WTC11 (cell line): ENCODE measurements around the gene TMEM131L. TPM values are rescaled to one million over a fixed set of nuclear protein-coding genes. Genes with fewer than 3 reads are reported as not detected.
A peak's percentile ranks its signal among the peaks of the same experiment; 100 is the strongest.

ENCODE experiments used
- ATAC-seq: fragments of 200-7000 bp; cut with Tn5 transposase; 2 replicates; pipeline ENCODE4 v1.10.0; 2021; ENCODE audit warnings: mild to moderate bottlenecking, moderate library complexity
- CTCF ChIA-PET: fragments of 300-600 bp; sonication (Branson Sonifier 250); formaldehyde crosslinking; loops from one replicate; lab custom pipeline; 2021; ENCODE audit warnings: antibody characterized with exemption; lab: Charles Lee
- POLR2A ChIA-PET: fragments of 350-600 bp; sonication (Branson Sonifier 250); formaldehyde crosslinking; loops from one replicate; lab custom pipeline; 2021; ENCODE audit warnings: antibody characterized with exemption; lab: Charles Lee
- DNase-seq: peaks from one replicate; pipeline ENCODE4 v3.0.0; 2021; ENCODE audit warnings: low spot score
- H3K27ac Mint-ChIP-seq: 2 replicates; pipeline ENCODE4 v1.8.0; 2021; ENCODE audit warnings: mixed read lengths
- H3K27me3 Mint-ChIP-seq: 2 replicates; pipeline ENCODE4 v1.8.0; 2021; ENCODE audit warnings: low read depth, mild to moderate bottlenecking, moderate library complexity, mixed read lengths
- H3K36me3 Mint-ChIP-seq: 2 replicates; pipeline ENCODE4 v1.8.0; 2021; ENCODE audit warnings: mixed read lengths
- H3K4me1 Mint-ChIP-seq: 2 replicates; pipeline ENCODE4 v1.8.0; 2022; ENCODE audit warnings: mixed read lengths
- H3K4me3 Mint-ChIP-seq: 2 replicates; pipeline ENCODE4 v1.8.0; 2021; ENCODE audit warnings: mild to moderate bottlenecking, moderate library complexity, mixed read lengths
- H3K9me3 Mint-ChIP-seq: 2 replicates; pipeline ENCODE4 v1.8.0; 2021; ENCODE audit warnings: mixed read lengths
- FOXJ3 ChIP-seq: sonication (generic); formaldehyde crosslinking; IDR thresholded peaks from 2 replicates; pipeline ENCODE4 v1.9.0; 2021; ENCODE audit warnings: missing genetic modification reagents, mild to moderate bottlenecking, borderline replicate concordance
- GTF2I ChIP-seq: fragments of 250-450 bp; sonication (Bioruptor Pico); conservative IDR thresholded peaks from 2 replicates; pipeline ENCODE4 v1.4.0; 2021; ENCODE audit warnings: mild to moderate bottlenecking
- HMGA2 ChIP-seq: fragments of 250-450 bp; sonication (Bioruptor Pico); IDR thresholded peaks from 2 replicates; pipeline ENCODE4 v1.4.0; 2021; ENCODE audit warnings: mild to moderate bottlenecking, moderate library complexity
- MXD4 ChIP-seq: fragments of 250-450 bp; sonication (Bioruptor Pico); IDR thresholded peaks from 2 replicates; pipeline ENCODE4 v1.8.0; 2021; ENCODE audit warnings: mild to moderate bottlenecking, moderate library complexity, borderline replicate concordance
- PRRX2 ChIP-seq: fragments of 250-450 bp; sonication (Bioruptor Pico); IDR thresholded peaks from 2 replicates; pipeline ENCODE4 v1.8.0; 2021; ENCODE audit warnings: mild to moderate bottlenecking
- ZNF423 ChIP-seq: fragments of 250-450 bp; sonication (Bioruptor Pico); IDR thresholded peaks from 2 replicates; pipeline ENCODE4 v2.1.2; 2022; ENCODE audit warnings: mild to moderate bottlenecking, moderate library complexity
- ZNF671 ChIP-seq: fragments of 250-450 bp; sonication (Bioruptor Pico); IDR thresholded peaks from 2 replicates; pipeline ENCODE4 v1.8.0; 2021; ENCODE audit warnings: mild to moderate bottlenecking
- total RNA-seq: library from RNA; stranded (reverse); gene quantifications from 3 replicates; pipeline ENCODE4 v1.2.3, GENCODE V29; 2021
- TF ChIP-seq, protein P1 (sequence below): sonication (generic); formaldehyde crosslinking; IDR thresholded peaks from 2 replicates; pipeline ENCODE4 v1.8.1; 2023; ENCODE audit warnings: mild to moderate bottlenecking, moderate library complexity, missing genetic modification reagents
- TF ChIP-seq, protein P2 (sequence below): sonication (generic); formaldehyde crosslinking; conservative IDR thresholded peaks from 2 replicates; pipeline ENCODE4 v1.8.1; 2023; ENCODE audit warnings: mild to moderate bottlenecking, low read depth, missing genetic modification reagents, moderate library complexity
- TF ChIP-seq, protein P3 (sequence below): sonication (generic); formaldehyde crosslinking; IDR thresholded peaks from 2 replicates; pipeline ENCODE4 v1.8.1; 2023; ENCODE audit warnings: mild to moderate bottlenecking, missing genetic modification reagents, borderline replicate concordance
- TF ChIP-seq, protein P4 (sequence below): fragments of 250-450 bp; sonication (Bioruptor Pico); IDR thresholded peaks from 2 replicates; pipeline ENCODE4 v1.9.0; 2021; ENCODE audit warnings: mild to moderate bottlenecking
- TF ChIP-seq, protein P5 (sequence below): fragments of 250-450 bp; sonication (Bioruptor Pico); IDR thresholded peaks from 2 replicates; pipeline ENCODE4 v1.9.0; 2021; ENCODE audit warnings: mild to moderate bottlenecking, borderline replicate concordance
- TF ChIP-seq, protein P6 (sequence below): sonication (generic); formaldehyde crosslinking; IDR thresholded peaks from 2 replicates; pipeline ENCODE4 v1.8.0; 2023; ENCODE audit warnings: missing genetic modification reagents, mild to moderate bottlenecking, borderline replicate concordance
- TF ChIP-seq, protein P7 (sequence below): sonication (generic); formaldehyde crosslinking; IDR thresholded peaks from 2 replicates; pipeline ENCODE4 v1.8.0; 2023; ENCODE audit warnings: missing genetic modification reagents
- TF ChIP-seq, protein P8 (sequence below): fragments of 200-600 bp; IDR thresholded peaks from 2 replicates; pipeline ENCODE4 v1.8.0; 2022; ENCODE audit warnings: antibody characterized with exemption
- TF ChIP-seq, protein P9 (sequence below): sonication (generic); formaldehyde crosslinking; IDR thresholded peaks from 2 replicates; pipeline ENCODE4 v1.8.0; 2022; ENCODE audit warnings: mild to moderate bottlenecking, missing genetic modification reagents

The TMEM131L gene
- total RNA-seq, 1 experiment from 2014 or later: 26.7 TPM

DNA sequence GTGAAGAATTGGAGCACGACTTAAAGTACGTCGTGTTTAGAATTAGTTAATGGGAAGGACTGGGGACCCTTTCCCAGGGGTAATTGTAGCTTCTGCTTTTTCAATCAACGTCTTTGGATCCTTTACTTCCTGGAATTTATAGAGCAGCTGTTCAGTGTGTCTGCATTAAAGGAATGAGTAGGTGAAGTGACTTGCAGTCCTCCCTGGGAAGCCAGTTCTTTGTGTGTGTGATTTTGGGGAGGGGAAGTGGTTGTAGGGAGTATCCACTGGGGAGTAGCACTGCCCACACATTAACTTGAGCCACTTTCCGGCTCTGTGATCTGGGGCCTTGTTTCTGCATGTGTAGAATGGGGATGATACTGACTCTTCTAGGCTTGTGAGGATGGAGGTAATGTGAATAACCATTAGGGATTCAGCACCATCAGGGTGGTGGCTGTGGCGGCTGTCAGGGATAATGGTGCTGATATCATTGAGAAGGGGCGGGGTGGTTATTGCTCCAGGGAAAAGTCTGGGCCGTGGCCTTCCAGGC lies 54.7 kb downstream of the TMEM131L start:
- POLR2A ChIA-PET: no interaction called here
- no peak overlapping the region for H3K4me3 Mint-ChIP-seq
- no peaks in the 10 kb centered on the region for H3K27me3 Mint-ChIP-seq
- H3K27ac Mint-ChIP-seq: peak overlapping the region; percentile 6; the same call in 1 of the 2 replicates
- H3K36me3 Mint-ChIP-seq: no peaks in the 10 kb centered on the region
- no peaks in the 10 kb centered on the region for H3K9me3 Mint-ChIP-seq
- no peak for ATAC-seq
- CTCF ChIA-PET: interaction anchor here (1.1 kb wide), 1 partner anchor 11 kb away, joined by 3 read pairs; no protein-coding TSS in a partner anchor
- DNase-seq: no peak
- H3K4me1 Mint-ChIP-seq: peaks cover 52% of the 10 kb centered on the region
- TF ChIP-seq PRRX2 (CRISPR knock-in tag) (no peak), HMGA2 (CRISPR knock-in tag) (no peak), ZNF671 (no peak), GTF2I (CRISPR knock-in tag) (no peak), ZNF423 (CRISPR knock-in tag) (no peak), FOXJ3 (no peak), MXD4 (CRISPR knock-in tag) (no peak)
- TF ChIP-seq, protein P1, sequence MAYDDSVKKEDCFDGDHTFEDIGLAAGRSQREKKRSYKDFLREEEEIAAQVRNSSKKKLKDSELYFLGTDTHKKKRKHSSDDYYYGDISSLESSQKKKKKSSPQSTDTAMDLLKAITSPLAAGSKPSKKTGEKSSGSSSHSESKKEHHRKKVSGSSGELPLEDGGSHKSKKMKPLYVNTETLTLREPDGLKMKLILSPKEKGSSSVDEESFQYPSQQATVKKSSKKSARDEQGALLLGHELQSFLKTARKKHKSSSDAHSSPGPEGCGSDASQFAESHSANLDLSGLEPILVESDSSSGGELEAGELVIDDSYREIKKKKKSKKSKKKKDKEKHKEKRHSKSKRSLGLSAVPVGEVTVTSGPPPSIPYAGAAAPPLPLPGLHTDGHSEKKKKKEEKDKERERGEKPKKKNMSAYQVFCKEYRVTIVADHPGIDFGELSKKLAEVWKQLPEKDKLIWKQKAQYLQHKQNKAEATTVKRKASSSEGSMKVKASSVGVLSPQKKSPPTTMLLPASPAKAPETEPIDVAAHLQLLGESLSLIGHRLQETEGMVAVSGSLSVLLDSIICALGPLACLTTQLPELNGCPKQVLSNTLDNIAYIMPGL (CRISPR knock-in tag): no peak
- TF ChIP-seq, protein P2, sequence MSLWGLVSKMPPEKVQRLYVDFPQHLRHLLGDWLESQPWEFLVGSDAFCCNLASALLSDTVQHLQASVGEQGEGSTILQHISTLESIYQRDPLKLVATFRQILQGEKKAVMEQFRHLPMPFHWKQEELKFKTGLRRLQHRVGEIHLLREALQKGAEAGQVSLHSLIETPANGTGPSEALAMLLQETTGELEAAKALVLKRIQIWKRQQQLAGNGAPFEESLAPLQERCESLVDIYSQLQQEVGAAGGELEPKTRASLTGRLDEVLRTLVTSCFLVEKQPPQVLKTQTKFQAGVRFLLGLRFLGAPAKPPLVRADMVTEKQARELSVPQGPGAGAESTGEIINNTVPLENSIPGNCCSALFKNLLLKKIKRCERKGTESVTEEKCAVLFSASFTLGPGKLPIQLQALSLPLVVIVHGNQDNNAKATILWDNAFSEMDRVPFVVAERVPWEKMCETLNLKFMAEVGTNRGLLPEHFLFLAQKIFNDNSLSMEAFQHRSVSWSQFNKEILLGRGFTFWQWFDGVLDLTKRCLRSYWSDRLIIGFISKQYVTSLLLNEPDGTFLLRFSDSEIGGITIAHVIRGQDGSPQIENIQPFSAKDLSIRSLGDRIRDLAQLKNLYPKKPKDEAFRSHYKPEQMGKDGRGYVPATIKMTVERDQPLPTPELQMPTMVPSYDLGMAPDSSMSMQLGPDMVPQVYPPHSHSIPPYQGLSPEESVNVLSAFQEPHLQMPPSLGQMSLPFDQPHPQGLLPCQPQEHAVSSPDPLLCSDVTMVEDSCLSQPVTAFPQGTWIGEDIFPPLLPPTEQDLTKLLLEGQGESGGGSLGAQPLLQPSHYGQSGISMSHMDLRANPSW: no peak
- TF ChIP-seq, protein P3, sequence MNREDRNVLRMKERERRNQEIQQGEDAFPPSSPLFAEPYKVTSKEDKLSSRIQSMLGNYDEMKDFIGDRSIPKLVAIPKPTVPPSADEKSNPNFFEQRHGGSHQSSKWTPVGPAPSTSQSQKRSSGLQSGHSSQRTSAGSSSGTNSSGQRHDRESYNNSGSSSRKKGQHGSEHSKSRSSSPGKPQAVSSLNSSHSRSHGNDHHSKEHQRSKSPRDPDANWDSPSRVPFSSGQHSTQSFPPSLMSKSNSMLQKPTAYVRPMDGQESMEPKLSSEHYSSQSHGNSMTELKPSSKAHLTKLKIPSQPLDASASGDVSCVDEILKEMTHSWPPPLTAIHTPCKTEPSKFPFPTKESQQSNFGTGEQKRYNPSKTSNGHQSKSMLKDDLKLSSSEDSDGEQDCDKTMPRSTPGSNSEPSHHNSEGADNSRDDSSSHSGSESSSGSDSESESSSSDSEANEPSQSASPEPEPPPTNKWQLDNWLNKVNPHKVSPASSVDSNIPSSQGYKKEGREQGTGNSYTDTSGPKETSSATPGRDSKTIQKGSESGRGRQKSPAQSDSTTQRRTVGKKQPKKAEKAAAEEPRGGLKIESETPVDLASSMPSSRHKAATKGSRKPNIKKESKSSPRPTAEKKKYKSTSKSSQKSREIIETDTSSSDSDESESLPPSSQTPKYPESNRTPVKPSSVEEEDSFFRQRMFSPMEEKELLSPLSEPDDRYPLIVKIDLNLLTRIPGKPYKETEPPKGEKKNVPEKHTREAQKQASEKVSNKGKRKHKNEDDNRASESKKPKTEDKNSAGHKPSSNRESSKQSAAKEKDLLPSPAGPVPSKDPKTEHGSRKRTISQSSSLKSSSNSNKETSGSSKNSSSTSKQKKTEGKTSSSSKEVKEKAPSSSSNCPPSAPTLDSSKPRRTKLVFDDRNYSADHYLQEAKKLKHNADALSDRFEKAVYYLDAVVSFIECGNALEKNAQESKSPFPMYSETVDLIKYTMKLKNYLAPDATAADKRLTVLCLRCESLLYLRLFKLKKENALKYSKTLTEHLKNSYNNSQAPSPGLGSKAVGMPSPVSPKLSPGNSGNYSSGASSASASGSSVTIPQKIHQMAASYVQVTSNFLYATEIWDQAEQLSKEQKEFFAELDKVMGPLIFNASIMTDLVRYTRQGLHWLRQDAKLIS (CRISPR knock-in tag): no peak
- TF ChIP-seq, protein P4, sequence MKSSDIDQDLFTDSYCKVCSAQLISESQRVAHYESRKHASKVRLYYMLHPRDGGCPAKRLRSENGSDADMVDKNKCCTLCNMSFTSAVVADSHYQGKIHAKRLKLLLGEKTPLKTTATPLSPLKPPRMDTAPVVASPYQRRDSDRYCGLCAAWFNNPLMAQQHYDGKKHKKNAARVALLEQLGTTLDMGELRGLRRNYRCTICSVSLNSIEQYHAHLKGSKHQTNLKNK (CRISPR knock-in tag): no peak
- TF ChIP-seq, protein P5, sequence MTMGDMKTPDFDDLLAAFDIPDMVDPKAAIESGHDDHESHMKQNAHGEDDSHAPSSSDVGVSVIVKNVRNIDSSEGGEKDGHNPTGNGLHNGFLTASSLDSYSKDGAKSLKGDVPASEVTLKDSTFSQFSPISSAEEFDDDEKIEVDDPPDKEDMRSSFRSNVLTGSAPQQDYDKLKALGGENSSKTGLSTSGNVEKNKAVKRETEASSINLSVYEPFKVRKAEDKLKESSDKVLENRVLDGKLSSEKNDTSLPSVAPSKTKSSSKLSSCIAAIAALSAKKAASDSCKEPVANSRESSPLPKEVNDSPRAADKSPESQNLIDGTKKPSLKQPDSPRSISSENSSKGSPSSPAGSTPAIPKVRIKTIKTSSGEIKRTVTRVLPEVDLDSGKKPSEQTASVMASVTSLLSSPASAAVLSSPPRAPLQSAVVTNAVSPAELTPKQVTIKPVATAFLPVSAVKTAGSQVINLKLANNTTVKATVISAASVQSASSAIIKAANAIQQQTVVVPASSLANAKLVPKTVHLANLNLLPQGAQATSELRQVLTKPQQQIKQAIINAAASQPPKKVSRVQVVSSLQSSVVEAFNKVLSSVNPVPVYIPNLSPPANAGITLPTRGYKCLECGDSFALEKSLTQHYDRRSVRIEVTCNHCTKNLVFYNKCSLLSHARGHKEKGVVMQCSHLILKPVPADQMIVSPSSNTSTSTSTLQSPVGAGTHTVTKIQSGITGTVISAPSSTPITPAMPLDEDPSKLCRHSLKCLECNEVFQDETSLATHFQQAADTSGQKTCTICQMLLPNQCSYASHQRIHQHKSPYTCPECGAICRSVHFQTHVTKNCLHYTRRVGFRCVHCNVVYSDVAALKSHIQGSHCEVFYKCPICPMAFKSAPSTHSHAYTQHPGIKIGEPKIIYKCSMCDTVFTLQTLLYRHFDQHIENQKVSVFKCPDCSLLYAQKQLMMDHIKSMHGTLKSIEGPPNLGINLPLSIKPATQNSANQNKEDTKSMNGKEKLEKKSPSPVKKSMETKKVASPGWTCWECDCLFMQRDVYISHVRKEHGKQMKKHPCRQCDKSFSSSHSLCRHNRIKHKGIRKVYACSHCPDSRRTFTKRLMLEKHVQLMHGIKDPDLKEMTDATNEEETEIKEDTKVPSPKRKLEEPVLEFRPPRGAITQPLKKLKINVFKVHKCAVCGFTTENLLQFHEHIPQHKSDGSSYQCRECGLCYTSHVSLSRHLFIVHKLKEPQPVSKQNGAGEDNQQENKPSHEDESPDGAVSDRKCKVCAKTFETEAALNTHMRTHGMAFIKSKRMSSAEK: no peak
- TF ChIP-seq, protein P6, sequence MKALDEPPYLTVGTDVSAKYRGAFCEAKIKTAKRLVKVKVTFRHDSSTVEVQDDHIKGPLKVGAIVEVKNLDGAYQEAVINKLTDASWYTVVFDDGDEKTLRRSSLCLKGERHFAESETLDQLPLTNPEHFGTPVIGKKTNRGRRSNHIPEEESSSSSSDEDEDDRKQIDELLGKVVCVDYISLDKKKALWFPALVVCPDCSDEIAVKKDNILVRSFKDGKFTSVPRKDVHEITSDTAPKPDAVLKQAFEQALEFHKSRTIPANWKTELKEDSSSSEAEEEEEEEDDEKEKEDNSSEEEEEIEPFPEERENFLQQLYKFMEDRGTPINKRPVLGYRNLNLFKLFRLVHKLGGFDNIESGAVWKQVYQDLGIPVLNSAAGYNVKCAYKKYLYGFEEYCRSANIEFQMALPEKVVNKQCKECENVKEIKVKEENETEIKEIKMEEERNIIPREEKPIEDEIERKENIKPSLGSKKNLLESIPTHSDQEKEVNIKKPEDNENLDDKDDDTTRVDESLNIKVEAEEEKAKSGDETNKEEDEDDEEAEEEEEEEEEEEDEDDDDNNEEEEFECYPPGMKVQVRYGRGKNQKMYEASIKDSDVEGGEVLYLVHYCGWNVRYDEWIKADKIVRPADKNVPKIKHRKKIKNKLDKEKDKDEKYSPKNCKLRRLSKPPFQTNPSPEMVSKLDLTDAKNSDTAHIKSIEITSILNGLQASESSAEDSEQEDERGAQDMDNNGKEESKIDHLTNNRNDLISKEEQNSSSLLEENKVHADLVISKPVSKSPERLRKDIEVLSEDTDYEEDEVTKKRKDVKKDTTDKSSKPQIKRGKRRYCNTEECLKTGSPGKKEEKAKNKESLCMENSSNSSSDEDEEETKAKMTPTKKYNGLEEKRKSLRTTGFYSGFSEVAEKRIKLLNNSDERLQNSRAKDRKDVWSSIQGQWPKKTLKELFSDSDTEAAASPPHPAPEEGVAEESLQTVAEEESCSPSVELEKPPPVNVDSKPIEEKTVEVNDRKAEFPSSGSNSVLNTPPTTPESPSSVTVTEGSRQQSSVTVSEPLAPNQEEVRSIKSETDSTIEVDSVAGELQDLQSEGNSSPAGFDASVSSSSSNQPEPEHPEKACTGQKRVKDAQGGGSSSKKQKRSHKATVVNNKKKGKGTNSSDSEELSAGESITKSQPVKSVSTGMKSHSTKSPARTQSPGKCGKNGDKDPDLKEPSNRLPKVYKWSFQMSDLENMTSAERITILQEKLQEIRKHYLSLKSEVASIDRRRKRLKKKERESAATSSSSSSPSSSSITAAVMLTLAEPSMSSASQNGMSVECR (CRISPR knock-in tag): no peak
- TF ChIP-seq, protein P7, sequence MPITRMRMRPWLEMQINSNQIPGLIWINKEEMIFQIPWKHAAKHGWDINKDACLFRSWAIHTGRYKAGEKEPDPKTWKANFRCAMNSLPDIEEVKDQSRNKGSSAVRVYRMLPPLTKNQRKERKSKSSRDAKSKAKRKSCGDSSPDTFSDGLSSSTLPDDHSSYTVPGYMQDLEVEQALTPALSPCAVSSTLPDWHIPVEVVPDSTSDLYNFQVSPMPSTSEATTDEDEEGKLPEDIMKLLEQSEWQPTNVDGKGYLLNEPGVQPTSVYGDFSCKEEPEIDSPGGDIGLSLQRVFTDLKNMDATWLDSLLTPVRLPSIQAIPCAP (CRISPR knock-in tag): no peak
- TF ChIP-seq, protein P8, sequence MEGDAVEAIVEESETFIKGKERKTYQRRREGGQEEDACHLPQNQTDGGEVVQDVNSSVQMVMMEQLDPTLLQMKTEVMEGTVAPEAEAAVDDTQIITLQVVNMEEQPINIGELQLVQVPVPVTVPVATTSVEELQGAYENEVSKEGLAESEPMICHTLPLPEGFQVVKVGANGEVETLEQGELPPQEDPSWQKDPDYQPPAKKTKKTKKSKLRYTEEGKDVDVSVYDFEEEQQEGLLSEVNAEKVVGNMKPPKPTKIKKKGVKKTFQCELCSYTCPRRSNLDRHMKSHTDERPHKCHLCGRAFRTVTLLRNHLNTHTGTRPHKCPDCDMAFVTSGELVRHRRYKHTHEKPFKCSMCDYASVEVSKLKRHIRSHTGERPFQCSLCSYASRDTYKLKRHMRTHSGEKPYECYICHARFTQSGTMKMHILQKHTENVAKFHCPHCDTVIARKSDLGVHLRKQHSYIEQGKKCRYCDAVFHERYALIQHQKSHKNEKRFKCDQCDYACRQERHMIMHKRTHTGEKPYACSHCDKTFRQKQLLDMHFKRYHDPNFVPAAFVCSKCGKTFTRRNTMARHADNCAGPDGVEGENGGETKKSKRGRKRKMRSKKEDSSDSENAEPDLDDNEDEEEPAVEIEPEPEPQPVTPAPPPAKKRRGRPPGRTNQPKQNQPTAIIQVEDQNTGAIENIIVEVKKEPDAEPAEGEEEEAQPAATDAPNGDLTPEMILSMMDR: no peak
- TF ChIP-seq, protein P9, sequence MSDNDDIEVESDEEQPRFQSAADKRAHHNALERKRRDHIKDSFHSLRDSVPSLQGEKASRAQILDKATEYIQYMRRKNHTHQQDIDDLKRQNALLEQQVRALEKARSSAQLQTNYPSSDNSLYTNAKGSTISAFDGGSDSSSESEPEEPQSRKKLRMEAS (CRISPR knock-in tag): no peak
